Prostate gland (tissue), 2 donors: Measurements from ENCODE around the gene HDDC2. TPM values are rescaled to one million over a fixed set of nuclear protein-coding genes. Genes with fewer than 3 reads are reported as not detected.

ENCODE experiments used
- DNase-seq: peaks from one replicate; pipeline ENCODE4 v3.0.0-alpha.2; 2019; ENCODE audit warnings: low spot score
- H3K27ac ChIP-seq, 2 donors: fragments of 200-600 bp; sonication (generic); 2 replicates each; pipeline ENCODE4 v1.5.1; 2017 to 2019
- H3K27me3 ChIP-seq: fragments of 200-600 bp; sonication (generic); replicated peaks from 2 replicates; pipeline ENCODE4 v1.5.1; 2019; ENCODE audit not compliant: insufficient read depth
- H3K36me3 ChIP-seq, 2 donors: fragments of 200-600 bp; sonication (generic); 1 replicate in 1 of 2; 2 replicates in 1 of 2; pipeline versions ENCODE4 v1.5.1 to v1.8.1; 2017 to 2019
- H3K4me1 ChIP-seq: fragments of 200-600 bp; sonication (generic); replicated peaks from 2 replicates; pipeline ENCODE4 v1.5.1; 2019
- H3K4me3 ChIP-seq, 2 donors: fragments of 200-600 bp; sonication (generic); 2 replicates each; pipeline ENCODE4 v1.5.1; 2017 to 2019
- H3K9me3 ChIP-seq: fragments of 200-600 bp; sonication (generic); 2 replicates; pipeline ENCODE4 v1.5.1; 2017
- CTCF ChIP-seq, 4 experiments: fragments of 200-600 bp in 2 of 4; fragments of 450-650 bp in 2 of 4; sonication (generic) in 2 of 4; IDR thresholded peaks; 1 replicate in 3 of 4; 2 replicates in 1 of 4; pipeline ENCODE4 v1.5.1; 2016 to 2019; ENCODE audit warnings: antibody characterized with exemption in 4 of 4, mild to moderate bottlenecking in 2 of 4, moderate library complexity in 2 of 4
- POLR2A ChIP-seq: fragments of 450-650 bp; IDR thresholded peaks from one replicate; pipeline ENCODE4 v1.6.1; 2016; ENCODE audit warnings: antibody characterized with exemption, mild to moderate bottlenecking
- POLR2AphosphoS5 ChIP-seq: sonication (generic); formaldehyde crosslinking; IDR thresholded peaks from one replicate; pipeline ENCODE4 v1.6.1; 2017; ENCODE audit warnings: antibody characterized with exemption
- WGBS: methylation state at CpG from one replicate; pipeline ENCODE4 v1.1.5; 2018; 5-methylcytosine and 5-hydroxymethylcytosine counted together
- intact Hi-C: fragments of 100-400 bp; cut with DNase I; formaldehyde crosslinking; loops from one replicate; pipeline ENCODE4 v1.14.2; 2022
- total RNA-seq, 2 donors: library from RNA; depleted of rRNA; stranded (reverse); fragments of >200 nt; gene quantifications; one replicate each; pipeline ENCODE4 v1.1.0, GENCODE V29; 2016

HDDC2 gene
- total RNA-seq, 2 donors from 2014 or later, result 50.4 to 50.9 TPM

- Histone ChIP-seq H3K4me3 (no peak overlapping the region), H3K27me3 (no peaks in the 10 kb centered on the region), H3K27ac (no peak overlapping the region), H3K9me3 (no peaks in the 10 kb centered on the region), H3K4me1 (no peaks in the 10 kb centered on the region), H3K36me3 (no peaks in the 10 kb centered on the region)
- intact Hi-C loops, result loop anchor here (10.0 kb wide), 1 partner anchor 652 kb away; the partner anchor contains the start of gene HINT3
- WGBS, result 86% methylated on average over 4 of the region's 4 CpGs
- TF ChIP-seq POLR2AphosphoS5 (no peak), POLR2A (no peak), CTCF (IDR thresholded peaks at IDR 0.05) (no peak)
- no peak for DNase-seq
Measured at GRCh38 chr6:125302840-125303511, 1.2 kb upstream of the HDDC2 start.

- TF ChIP-seq POLR2AphosphoS5, result no peak
- no peak for TF ChIP-seq POLR2A
- TF ChIP-seq CTCF (IDR thresholded peaks at IDR 0.05), result no peak
- Histone ChIP-seq H3K4me1 (no peaks in the 10 kb centered on the region), H3K4me3 (peak overlapping the region; percentile 60 to 71), H3K27ac (peak overlapping the region; percentile 83 to 87), H3K36me3 (no peaks in the 10 kb centered on the region), H3K9me3 (no peaks in the 10 kb centered on the region), H3K27me3 (no peaks in the 10 kb centered on the region)
- DNase-seq, result no peak
- intact Hi-C loops, result loop anchor here (1.0 to 10.0 kb wide), 2 partner anchors 148 to 654 kb away; partner anchors contain the start of genes HINT3 and TPD52L1
- WGBS, result 3% methylated on average over 11 of the region's 11 CpGs
Measured at GRCh38 chr6:125300992-125301434, 754 bp downstream of the HDDC2 start.

GRCh38 chr6:125299257-125299656 lies 2.5 kb downstream of the HDDC2 start:
- no peak overlapping the region for H3K4me3 ChIP-seq
- TF ChIP-seq CTCF (IDR thresholded peaks at IDR 0.05), result no peak
- TF ChIP-seq POLR2A, result no peak
- no peak for TF ChIP-seq POLR2AphosphoS5
- intact Hi-C loops, result no loop called here
- no peaks in the 10 kb centered on the region for H3K4me1 ChIP-seq
- H3K9me3 ChIP-seq, result no peaks in the 10 kb centered on the region
- no peak overlapping the region for H3K27ac ChIP-seq
- no peak for DNase-seq
- 95% methylated on average over 3 of the region's 3 CpGs for WGBS
- no peaks in the 10 kb centered on the region for H3K27me3 ChIP-seq
- no peaks in the 10 kb centered on the region for H3K36me3 ChIP-seq

- no peaks in the 10 kb centered on the region for H3K27me3 ChIP-seq
- no peak for DNase-seq
- H3K9me3 ChIP-seq, result no peaks in the 10 kb centered on the region
- no peak for TF ChIP-seq POLR2A
- no peak for TF ChIP-seq POLR2AphosphoS5
- no peak for TF ChIP-seq CTCF (IDR thresholded peaks at IDR 0.05)
- WGBS, result 77% methylated on average over 1 of the region's 1 CpG
- H3K27ac ChIP-seq, result no peak overlapping the region
- H3K4me3 ChIP-seq, result no peak overlapping the region
- H3K36me3 ChIP-seq, result no peaks in the 10 kb centered on the region
- intact Hi-C loops, result no loop called here
- no peaks in the 10 kb centered on the region for H3K4me1 ChIP-seq
Measured at GRCh38 chr6:125296471-125296870, 5.3 kb downstream of the HDDC2 start.

- intact Hi-C loops, result no loop called here
- no peak overlapping the region for H3K27ac ChIP-seq
- no peaks in the 10 kb centered on the region for H3K36me3 ChIP-seq
- H3K27me3 ChIP-seq, result no peaks in the 10 kb centered on the region
- no peaks in the 10 kb centered on the region for H3K4me1 ChIP-seq
- no peak overlapping the region for H3K4me3 ChIP-seq
- TF ChIP-seq POLR2A (no peak), CTCF (IDR thresholded peaks at IDR 0.05) (no peak), POLR2AphosphoS5 (no peak)
- no peaks in the 10 kb centered on the region for H3K9me3 ChIP-seq
- no peak for DNase-seq
- WGBS, result 49% methylated on average over 3 of the region's 3 CpGs
Measured at GRCh38 chr6:125294925-125295324, 6.8 kb downstream of the HDDC2 start.
